ENCODE results near the gene ARHGAP31. TPM values are rescaled to one million over a fixed set of nuclear protein-coding genes. Genes with fewer than 3 reads are reported as not detected.

The ARHGAP31 gene
- total and polyA plus RNA-seq, 2 experiments from 2014 or later: 1.2 to 4.3 TPM

- Histone ChIP-seq H3K4me1 (ENCODE audit: insufficient read depth) (peaks cover 51% of the 10 kb centered on the region), H3K9me2 (ENCODE audit: insufficient read depth) (no peaks in the 10 kb centered on the region), H3F3A (replicated peaks; ENCODE audit: low read depth) (no peaks in the 10 kb centered on the region), H3K4me3 (no peak overlapping the region), H2AFZ (no peak overlapping the region), H3K79me2 (replicated peaks; ENCODE audit: insufficient read depth) (no peaks in the 10 kb centered on the region), H3K27me3 (ENCODE audit: insufficient read depth) (no peaks in the 10 kb centered on the region), H3K4me2 (0 out of 2 replicates have a peak overlapping the region, but pooled peaks have one; percentile 10), H3K36me3 (ENCODE audit: insufficient read depth) (no peaks in the 10 kb centered on the region), H4K20me1 (replicated peaks; ENCODE audit: insufficient read depth) (no peaks in the 10 kb centered on the region), H3K27ac (ENCODE audit: low read depth) (peak overlapping the region; percentile 94; the same call in 1 of the 2 replicates)
- Mint-ChIP-seq H3K9me3 (peaks cover 20% of the 10 kb centered on the region), H3K4me1 (peaks cover 50% of the 10 kb centered on the region), H3K36me3 (ENCODE audit: low read depth) (peaks cover 16% of the 10 kb centered on the region), H3K27ac (no peak overlapping the region; the same call in 1 of the 2 replicates), H3K4me3 (no peak overlapping the region), H3K27me3 (ENCODE audit: insufficient read depth, low read depth, poor library complexity) (peaks cover 12% of the 10 kb centered on the region)
- DNase-seq (ENCODE audit: low spot score) (no peak), ATAC-seq (no peak)
- TF ChIP-seq, protein P1, sequence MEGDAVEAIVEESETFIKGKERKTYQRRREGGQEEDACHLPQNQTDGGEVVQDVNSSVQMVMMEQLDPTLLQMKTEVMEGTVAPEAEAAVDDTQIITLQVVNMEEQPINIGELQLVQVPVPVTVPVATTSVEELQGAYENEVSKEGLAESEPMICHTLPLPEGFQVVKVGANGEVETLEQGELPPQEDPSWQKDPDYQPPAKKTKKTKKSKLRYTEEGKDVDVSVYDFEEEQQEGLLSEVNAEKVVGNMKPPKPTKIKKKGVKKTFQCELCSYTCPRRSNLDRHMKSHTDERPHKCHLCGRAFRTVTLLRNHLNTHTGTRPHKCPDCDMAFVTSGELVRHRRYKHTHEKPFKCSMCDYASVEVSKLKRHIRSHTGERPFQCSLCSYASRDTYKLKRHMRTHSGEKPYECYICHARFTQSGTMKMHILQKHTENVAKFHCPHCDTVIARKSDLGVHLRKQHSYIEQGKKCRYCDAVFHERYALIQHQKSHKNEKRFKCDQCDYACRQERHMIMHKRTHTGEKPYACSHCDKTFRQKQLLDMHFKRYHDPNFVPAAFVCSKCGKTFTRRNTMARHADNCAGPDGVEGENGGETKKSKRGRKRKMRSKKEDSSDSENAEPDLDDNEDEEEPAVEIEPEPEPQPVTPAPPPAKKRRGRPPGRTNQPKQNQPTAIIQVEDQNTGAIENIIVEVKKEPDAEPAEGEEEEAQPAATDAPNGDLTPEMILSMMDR (conservative IDR thresholded peaks at IDR 0.05; ENCODE audit: low read depth in 2 of 2): no peak
- TF ChIP-seq, protein P2, sequence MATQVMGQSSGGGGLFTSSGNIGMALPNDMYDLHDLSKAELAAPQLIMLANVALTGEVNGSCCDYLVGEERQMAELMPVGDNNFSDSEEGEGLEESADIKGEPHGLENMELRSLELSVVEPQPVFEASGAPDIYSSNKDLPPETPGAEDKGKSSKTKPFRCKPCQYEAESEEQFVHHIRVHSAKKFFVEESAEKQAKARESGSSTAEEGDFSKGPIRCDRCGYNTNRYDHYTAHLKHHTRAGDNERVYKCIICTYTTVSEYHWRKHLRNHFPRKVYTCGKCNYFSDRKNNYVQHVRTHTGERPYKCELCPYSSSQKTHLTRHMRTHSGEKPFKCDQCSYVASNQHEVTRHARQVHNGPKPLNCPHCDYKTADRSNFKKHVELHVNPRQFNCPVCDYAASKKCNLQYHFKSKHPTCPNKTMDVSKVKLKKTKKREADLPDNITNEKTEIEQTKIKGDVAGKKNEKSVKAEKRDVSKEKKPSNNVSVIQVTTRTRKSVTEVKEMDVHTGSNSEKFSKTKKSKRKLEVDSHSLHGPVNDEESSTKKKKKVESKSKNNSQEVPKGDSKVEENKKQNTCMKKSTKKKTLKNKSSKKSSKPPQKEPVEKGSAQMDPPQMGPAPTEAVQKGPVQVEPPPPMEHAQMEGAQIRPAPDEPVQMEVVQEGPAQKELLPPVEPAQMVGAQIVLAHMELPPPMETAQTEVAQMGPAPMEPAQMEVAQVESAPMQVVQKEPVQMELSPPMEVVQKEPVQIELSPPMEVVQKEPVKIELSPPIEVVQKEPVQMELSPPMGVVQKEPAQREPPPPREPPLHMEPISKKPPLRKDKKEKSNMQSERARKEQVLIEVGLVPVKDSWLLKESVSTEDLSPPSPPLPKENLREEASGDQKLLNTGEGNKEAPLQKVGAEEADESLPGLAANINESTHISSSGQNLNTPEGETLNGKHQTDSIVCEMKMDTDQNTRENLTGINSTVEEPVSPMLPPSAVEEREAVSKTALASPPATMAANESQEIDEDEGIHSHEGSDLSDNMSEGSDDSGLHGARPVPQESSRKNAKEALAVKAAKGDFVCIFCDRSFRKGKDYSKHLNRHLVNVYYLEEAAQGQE (IDR thresholded peaks at IDR 0.05; ENCODE audit: unreplicated experiment): no peak
- TF ChIP-seq NANOG (IDR thresholded peaks at IDR 0.05; ENCODE audit: borderline replicate concordance) (no peak), EZH2phosphoT487 (IDR thresholded peaks at IDR 0.05; ENCODE audit: unreplicated experiment) (no peak), JUNB (IDR thresholded peaks at IDR 0.05; ENCODE audit: unreplicated experiment) (no peak), CREB1 (CRISPR knock-in tag; IDR thresholded peaks at IDR 0.05; ENCODE audit: low read depth) (no peak), ZNF462 (CRISPR knock-in tag; IDR thresholded peaks at IDR 0.05) (no peak)
- TF ChIP-seq, protein P3, sequence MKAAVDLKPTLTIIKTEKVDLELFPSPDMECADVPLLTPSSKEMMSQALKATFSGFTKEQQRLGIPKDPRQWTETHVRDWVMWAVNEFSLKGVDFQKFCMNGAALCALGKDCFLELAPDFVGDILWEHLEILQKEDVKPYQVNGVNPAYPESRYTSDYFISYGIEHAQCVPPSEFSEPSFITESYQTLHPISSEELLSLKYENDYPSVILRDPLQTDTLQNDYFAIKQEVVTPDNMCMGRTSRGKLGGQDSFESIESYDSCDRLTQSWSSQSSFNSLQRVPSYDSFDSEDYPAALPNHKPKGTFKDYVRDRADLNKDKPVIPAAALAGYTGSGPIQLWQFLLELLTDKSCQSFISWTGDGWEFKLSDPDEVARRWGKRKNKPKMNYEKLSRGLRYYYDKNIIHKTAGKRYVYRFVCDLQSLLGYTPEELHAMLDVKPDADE (IDR thresholded peaks at IDR 0.05): no peak
Observed at GRCh38 chr3:119257654-119258410, 36.4 kb upstream of the ARHGAP31 start.

Measured in GM23338 (cell line).